Sigmoid colon (tissue), 4 donors: ENCODE results near the gene P2RY11.

ENCODE experiments used
- EP300 ChIP-seq, 4 donors: sonication (generic); formaldehyde crosslinking; IDR thresholded peaks; one replicate each; pipeline ENCODE4 v1.6.1; 2017; ENCODE audit warnings: antibody characterized with exemption in 4 of 4
- POLR2A ChIP-seq, 2 donors: fragments of 450-650 bp; IDR thresholded peaks; one replicate each; pipeline ENCODE4 v1.6.1; 2016; ENCODE audit warnings: antibody characterized with exemption in 2 of 2, mild to moderate bottlenecking in 2 of 2, moderate library complexity in 2 of 2
- TF ChIP-seq, protein P1 (sequence below), 4 experiments: fragments of 450-650 bp in 3 of 4; fragments of 200-600 bp in 1 of 4; IDR thresholded peaks; one replicate each; pipeline ENCODE4 v1.5.1; 2016 to 2019; ENCODE audit warnings: antibody characterized with exemption in 4 of 4, mild to moderate bottlenecking in 3 of 4, moderate library complexity in 2 of 4

DNA sequence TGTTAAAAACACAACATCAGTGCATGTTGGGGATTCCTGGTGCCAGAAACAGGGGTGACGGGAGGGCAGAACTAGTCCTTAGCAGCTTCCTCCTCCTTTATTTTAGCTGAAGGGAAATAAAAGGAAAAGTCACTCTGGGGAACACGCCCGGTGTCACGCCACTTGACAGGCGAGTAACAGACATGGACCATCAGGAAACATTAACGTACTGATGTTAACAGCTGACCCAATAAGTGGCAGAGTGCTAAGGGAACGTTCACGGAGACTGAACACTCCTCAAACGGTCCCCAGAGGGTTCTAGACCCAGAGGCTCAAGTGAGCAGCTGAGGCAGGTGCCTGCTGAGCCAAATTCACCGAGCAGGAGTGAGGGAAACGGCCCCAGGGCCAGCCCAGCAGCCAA, 22.1 kb downstream of the P2RY11 start:
- TF ChIP-seq, protein P1, sequence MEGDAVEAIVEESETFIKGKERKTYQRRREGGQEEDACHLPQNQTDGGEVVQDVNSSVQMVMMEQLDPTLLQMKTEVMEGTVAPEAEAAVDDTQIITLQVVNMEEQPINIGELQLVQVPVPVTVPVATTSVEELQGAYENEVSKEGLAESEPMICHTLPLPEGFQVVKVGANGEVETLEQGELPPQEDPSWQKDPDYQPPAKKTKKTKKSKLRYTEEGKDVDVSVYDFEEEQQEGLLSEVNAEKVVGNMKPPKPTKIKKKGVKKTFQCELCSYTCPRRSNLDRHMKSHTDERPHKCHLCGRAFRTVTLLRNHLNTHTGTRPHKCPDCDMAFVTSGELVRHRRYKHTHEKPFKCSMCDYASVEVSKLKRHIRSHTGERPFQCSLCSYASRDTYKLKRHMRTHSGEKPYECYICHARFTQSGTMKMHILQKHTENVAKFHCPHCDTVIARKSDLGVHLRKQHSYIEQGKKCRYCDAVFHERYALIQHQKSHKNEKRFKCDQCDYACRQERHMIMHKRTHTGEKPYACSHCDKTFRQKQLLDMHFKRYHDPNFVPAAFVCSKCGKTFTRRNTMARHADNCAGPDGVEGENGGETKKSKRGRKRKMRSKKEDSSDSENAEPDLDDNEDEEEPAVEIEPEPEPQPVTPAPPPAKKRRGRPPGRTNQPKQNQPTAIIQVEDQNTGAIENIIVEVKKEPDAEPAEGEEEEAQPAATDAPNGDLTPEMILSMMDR (IDR thresholded peaks at IDR 0.05): no peak
- no peak for TF ChIP-seq POLR2A (IDR thresholded peaks at IDR 0.05)
- TF ChIP-seq EP300 (IDR thresholded peaks at IDR 0.05): no peak
